ENCODE data around the gene FOXN3.

Gene FOXN3

DNA sequence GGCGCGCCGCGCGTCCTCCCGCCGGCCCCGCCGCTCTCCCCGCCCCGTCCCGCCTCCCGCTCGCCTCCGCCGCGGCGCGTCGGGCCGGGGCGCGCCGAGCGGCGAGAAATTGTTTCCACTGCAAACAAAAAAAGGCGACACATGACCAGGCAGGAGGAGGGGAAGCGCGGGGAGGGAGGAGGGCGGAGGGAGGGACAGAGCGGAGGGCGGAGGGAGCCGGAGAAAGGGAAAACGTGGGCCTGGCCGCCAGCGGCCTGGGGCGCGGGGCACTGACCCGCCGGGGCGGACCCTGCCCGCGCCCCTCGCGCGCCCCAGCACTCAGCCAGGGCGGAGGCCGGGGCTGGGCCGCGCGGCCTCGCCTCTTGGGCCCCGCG lies at the start of gene FOXN3:
Gene FOXN3 (minus strand): TSS at position 143 of the 374 bp plus-strand sequence. CDS start 4,757 bp downstream, outside the sequence.
- peak; percentile 55 to 77 for DNase-seq

GRCh38 chr14:89466484-89466883 lies 49.5 kb upstream of the FOXN3 start:
- DNase-seq, result no peak

- no peak for DNase-seq
Measured at GRCh38 chr14:89465876-89466275, 48.8 kb upstream of the FOXN3 start.

DNA sequence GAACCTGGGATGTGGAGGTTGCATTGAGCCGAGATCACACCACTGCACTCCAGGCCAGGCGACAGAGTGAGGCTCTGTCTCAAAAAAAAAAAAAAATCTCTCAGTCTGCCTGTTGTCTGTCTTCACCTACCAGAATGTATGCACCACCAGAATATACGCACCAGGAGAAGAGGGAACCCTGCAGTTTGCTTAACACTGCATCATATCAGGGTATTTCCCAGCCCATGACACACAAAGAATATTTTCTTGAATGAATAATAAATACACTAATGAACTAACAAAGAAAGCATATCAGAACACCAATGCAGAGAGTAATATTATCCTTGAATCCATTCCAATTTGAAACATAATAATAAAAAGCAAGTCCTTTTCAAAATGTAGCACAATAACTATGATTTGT lies 44.2 kb upstream of the FOXN3 start:
- no peak for DNase-seq

DNA sequence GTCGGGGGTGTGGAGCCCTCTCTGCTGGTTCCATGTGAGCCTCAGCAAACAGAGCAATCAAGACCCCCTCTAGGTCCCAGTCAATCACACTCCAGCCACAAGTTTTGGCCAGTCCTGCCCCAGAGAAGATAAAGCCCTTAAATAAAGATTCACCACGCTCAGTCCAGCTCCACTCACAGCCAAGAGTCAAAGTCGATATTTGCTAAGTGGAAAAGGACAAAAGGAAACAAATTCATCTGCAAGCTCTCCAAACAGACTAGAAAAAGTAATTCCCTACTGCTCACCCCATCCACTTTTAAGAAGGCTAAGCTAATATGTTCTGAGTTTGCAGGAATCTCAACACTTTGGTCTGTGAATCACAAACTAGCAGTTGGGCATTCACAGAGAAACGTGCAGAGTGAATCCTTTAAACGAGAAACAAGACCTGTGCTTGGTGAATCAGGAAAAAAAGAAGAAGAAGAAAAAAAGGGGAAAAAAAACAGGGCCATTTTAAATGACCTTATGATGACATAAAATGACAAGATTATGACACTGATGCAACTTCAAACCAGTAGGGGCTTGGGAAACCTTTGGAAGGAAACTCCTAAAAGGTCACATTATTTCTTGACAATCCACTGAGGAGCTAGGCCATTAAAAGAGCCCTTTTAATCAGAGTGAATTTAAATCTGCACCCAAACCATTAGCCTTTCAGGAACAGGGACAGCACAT lies 41.8 kb upstream of the FOXN3 start:
- DNase-seq, result no peak

- DNase-seq, result no peak
Measured at GRCh38 chr14:89457007-89457406, 40.0 kb upstream of the FOXN3 start.

- no peak for DNase-seq
Measured at GRCh38 chr14:89455412-89455811, 38.4 kb upstream of the FOXN3 start.

GRCh38 chr14:89454996-89455395 lies 38.0 kb upstream of the FOXN3 start:
- no peak for DNase-seq

- no peak for DNase-seq
Measured at GRCh38 chr14:89452281-89452680, 35.2 kb upstream of the FOXN3 start.

- no peak for DNase-seq
Measured at GRCh38 chr14:89451229-89451628, 34.2 kb upstream of the FOXN3 start.

DNA sequence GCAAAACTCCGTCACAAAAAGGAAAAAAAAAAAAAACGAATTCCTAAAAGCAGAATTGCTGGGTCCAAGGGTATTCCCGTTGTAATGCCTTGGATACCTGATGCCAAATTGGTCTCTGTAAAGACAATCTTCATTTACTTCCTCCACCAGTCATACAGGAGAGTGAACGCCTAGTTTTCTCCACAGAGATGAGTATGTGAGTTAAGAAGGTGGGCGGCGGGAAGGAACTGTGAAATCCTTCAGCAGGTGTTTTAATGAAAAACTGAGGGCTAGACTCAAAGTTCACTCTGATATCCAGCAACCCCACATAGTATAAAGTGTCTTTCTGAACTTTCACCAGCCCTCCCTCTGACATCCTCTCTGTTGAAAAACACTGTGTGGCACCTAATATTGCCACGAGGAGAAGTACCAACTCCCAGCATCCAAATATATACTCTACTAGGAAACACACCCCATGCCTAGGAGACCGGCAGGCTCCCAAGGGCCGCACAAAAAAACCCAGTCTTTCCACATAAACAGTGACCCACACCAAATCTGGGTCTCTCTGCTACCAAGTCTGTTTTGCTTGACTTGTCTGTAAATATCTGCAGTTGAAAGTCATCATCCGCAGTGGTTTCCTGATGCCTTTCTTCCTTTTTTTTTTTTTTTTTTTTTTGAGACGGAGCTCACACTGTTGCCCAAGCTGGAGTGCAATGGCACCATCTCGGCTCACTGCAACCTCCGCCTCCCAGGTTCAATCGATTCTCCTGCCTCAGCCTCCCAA lies 30.3 kb upstream of the FOXN3 start:
- no peak for DNase-seq

GRCh38 chr14:89445273-89445973 lies 28.4 kb upstream of the FOXN3 start:
- DNase-seq, result no peak

- DNase-seq, result no peak
Measured at GRCh38 chr14:89444516-89445125, 27.6 kb upstream of the FOXN3 start.

- no peak for DNase-seq
Measured at GRCh38 chr14:89444044-89444443, 27.0 kb upstream of the FOXN3 start.

GRCh38 chr14:89443042-89443629 lies 26.1 kb upstream of the FOXN3 start:
- DNase-seq, result no peak

- no peak for DNase-seq
Measured at GRCh38 chr14:89442280-89442679, 25.2 kb upstream of the FOXN3 start.

DNA sequence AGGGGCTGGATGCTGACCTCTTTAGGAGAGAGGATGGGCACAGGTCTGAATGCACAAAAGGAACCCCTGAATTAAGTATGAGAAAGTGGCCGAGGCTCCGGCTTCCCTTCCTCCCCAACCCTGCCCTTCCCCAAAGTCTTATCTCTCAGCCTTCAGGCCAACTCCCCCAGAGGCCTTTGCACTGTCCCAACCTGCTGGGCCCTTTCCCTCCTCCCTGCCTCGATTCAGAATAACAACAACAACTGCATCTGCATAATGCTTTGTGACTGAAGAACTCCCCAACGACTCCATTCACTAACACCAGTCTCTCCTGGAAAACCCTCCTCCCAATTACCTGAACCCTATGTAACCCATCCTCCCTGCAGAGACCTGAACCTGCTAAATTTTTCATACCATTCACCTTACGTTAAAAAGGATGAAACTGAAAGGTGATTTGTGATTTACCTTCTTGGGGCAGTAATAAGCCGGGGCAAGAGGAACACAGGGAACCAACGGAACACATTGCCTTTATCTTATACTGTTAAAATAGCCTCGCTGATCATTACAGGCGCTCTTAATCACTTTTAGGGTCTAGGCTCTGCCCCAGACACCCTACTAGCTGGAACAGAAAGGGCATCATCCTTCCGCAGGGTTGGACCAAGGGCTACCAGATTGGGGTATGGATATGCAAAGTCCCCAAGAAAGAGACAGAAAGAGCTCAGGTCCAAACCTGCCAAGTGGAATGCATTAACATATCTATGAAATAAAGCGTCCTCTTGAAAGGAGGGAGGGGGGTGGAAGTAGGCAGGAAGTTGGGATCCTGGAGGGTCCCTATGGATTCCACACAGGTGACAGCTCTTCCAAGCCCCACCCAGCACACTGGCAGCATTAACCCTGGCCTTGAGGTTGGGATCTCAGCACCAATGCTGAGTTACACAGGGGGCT lies 24.2 kb upstream of the FOXN3 start:
- DNase-seq, result no peak

- no peak for DNase-seq
Measured at GRCh38 chr14:89435892-89436656, 19.0 kb upstream of the FOXN3 start.

DNA sequence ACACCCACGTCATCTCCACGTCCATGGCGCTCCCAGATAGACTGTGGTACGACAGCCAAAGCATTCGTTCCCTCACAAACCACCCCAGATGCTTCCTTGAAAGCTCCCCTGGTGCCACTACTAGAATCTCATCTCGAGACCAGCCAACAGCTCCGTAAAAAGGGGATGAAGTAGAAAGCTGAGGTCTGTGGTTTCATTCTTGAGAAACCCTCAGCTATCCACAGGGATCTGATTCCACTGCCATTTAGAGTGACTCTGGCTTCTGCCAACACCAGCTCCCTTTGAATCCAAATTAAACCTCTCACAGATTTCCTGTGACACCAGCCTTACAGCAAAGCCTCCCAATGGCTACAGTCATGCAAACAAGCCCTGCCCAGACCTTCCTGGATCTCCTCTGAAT lies 18.5 kb upstream of the FOXN3 start:
- no peak for DNase-seq

DNA sequence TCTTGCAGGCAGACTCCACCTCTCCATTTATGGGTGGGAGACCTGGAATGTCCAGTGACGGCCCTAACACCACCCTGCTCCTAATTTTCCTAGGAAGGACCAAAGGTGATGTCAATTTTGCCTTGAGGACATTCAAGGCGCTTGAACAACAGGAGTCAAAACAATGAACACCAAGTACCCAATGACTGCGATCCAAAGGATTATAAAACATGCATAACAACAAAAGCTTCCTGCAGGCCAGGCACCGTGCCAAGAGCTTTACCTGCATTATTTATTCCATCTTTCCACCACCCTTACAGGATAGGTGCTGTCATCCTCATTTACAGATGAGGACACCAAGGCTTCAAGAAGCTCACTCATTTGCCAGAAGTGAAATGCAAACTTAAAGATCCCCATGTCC lies 15.2 kb upstream of the FOXN3 start:
- no peak for DNase-seq
